Heart left ventricle (tissue), 13 donors: Measurements from ENCODE around the gene ELANE.

Experiments
- POLR2A ChIP-seq, 2 donors: fragments of 450-650 bp; IDR thresholded peaks; one replicate each; pipeline ENCODE4 v1.6.1; 2017; ENCODE audit warnings: antibody characterized with exemption in 2 of 2, mild to moderate bottlenecking in 2 of 2, moderate library complexity in 2 of 2
- TF ChIP-seq, protein P1 (sequence below), 12 donors: fragments of 200-600 bp; sonication (generic) in 4 of 12; IDR thresholded peaks; one replicate each; pipeline versions ENCODE4 v1.5.0 to v1.8.0; 2018 to 2022; ENCODE audit warnings: antibody characterized with exemption in 12 of 12, mild to moderate bottlenecking in 5 of 12
- donor health status: ischemic (EF 13 %, LVEDD 7.1; RV severe dilation, severe dysfunction).
- donor health status: DM: no; HTN: yes; CAD: no.
- donor health status: DM: no; HTN: no; CAD: no.
- donor health status: ischemic (EF 25% LVEDD 6.9; RV normal size, moderate dysfunction).
- donor health status: ischemic (EF 25% LVEDD 5.7; RV mildly dilated, moderate dysfunction).
- donor health status: ischemic (EF 35%, LVEDD 5.7; RV mildly dilated, moderate dysfunction).
- donor health status: nonischemic (EF 11% LVEDD 7.7; RV severe dilation, severe dysfunction).
- donor health status: DM: yes; HTN: yes; CAD: no.
- donor health status: PGD.
- donor health status: ischemic (EF 29% LVEDD 5.4; RV normal size, mild dysfunction).
- donor health status: nonischemic (EF 23%, LVEDD 6.1; RV moderate dilation, normal function).

DNA sequence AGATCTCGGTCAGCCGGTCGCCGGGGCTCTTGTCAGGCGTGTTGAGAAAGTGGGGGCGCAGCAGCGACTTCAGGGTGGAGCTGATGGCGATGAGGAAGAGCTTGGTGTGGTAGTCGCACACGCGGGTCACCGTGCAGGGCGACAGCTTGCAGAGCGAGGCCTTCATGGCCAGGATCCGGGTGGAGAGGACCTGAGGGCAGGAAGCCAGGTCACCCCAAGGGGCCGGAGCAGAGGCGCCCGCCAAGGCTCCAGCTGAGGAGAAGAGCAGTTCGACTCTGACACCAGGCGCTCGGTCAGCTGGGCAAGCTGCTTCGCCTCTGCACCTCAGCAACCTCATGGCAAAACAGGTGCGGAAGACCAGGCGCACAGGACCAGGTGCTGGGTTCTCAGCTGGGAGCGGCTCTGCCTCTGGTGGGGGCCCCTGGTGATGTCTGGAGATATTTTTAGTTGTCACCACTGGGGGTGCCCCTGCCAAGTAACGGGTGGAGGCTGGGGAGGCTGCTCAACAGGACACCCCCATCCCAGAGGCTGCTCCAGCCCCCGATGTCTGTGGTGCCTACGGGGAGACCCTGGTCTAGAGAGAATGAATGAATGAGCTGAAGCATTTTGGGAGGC, 23.3 kb downstream of the ELANE start:
- TF ChIP-seq, protein P1, sequence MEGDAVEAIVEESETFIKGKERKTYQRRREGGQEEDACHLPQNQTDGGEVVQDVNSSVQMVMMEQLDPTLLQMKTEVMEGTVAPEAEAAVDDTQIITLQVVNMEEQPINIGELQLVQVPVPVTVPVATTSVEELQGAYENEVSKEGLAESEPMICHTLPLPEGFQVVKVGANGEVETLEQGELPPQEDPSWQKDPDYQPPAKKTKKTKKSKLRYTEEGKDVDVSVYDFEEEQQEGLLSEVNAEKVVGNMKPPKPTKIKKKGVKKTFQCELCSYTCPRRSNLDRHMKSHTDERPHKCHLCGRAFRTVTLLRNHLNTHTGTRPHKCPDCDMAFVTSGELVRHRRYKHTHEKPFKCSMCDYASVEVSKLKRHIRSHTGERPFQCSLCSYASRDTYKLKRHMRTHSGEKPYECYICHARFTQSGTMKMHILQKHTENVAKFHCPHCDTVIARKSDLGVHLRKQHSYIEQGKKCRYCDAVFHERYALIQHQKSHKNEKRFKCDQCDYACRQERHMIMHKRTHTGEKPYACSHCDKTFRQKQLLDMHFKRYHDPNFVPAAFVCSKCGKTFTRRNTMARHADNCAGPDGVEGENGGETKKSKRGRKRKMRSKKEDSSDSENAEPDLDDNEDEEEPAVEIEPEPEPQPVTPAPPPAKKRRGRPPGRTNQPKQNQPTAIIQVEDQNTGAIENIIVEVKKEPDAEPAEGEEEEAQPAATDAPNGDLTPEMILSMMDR (IDR thresholded peaks at IDR 0.05) = no peak
- no peak for TF ChIP-seq POLR2A (IDR thresholded peaks at IDR 0.05)
